GM11168 (cell line): ENCODE results near the gene SCAMP2.

ENCODE experiments used
- in situ Hi-C: fragments of 300-500 bp; cut with MboI; formaldehyde crosslinking; loops from one replicate; pipeline ENCODE4 v1.12.0; 2022; ENCODE audit warnings: low sequenced_read_pairs; ENCODE audit not compliant: unreplicated experiment

Gene SCAMP2

DNA sequence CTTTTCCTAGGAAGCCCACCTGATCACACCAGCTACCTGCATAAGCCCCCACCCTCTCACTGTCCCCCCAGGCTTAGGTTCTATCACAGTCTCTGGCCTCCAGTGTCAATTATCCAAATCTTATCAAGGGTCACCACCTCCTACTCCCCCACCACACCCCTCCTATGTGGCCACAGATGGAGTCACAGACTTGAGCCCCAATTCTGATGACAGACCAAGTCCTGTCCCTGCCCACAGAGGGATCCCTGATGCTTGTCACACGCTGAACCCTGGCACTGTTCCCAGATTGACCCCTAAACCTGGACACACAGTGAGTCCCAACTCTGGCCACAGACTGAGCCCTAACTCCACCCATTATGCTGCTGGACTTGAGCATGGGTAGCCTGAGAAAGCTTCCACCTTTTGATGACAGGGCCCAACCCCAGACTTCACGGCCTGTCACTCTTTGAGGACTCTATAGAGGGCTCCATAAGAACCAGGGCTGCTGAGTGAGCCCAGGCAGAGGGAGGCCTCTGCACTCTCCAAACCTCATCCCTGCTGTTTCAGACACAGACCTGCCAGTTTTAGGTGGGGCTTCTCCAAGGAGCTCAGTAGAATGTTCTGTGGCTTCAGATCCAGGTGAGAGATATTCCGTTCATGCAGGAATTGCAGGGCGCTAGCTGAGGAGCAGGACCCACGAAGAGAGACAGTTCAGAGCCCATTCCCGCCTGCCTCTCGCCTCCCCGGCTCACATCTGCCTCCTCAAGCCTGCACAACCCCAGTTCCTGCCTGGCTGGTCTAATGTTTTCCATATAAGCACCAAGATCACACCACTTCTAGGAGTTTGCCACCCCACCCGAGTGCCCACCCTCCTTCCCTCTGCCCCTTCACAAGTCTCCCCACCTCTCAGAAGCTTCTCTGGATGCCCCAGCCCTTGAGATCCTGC is 32.1 kb downstream of the SCAMP2 start:
- in situ Hi-C loops: no loop called here

DNA sequence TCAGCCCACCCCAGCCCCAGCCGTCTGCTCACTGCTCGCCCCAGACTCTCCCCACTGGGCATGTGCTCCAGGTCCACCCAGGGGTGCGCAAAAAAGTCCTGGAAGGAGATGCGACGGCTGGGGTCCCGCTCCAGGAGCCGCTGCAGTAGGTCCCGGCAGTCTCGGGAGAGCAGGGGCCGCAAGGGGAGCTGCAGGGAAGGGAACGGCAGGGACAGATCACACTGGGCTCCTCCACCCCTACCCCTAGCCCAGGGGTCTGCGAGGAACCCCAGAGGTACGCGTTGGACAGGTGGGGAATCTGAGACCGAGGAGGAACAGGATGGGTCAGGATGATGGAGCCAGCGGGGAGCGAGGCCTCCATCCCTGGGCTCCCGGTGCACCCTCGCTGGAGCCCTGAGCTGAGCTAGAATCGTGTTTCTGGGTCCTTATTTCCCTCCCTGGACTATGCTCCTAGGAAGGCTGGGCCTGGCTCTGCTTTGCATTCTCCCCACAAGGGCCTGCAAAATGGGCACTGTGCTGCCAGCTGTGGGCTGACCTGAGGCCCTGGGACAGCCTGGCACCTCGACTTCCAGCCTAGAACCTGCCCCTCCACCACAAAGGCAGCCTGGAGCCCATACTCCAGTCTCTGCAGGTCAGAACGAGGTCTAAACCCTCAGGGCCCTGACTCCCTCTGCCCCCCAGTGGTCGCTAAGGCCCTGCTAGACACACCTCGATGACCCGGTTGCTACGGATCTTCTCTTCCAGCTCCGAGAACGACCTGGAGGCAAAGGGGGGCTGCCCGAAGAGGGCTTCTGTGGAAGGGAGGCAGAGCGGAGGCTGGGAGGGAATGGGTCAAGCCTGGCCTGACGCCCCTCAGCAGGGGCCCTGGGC is 33.4 kb downstream of the SCAMP2 start:
- in situ Hi-C loops: loop anchor here (5.0 to 10.0 kb wide), 2 partner anchors 67 to 465 kb away; no protein-coding TSS in a partner anchor

- in situ Hi-C loops: loop anchor here (5.0 to 10.0 kb wide), 2 partner anchors 67 to 464 kb away; no protein-coding TSS in a partner anchor
Measured at GRCh38 chr15:74838746-74839525, 34.2 kb downstream of the SCAMP2 start.

DNA sequence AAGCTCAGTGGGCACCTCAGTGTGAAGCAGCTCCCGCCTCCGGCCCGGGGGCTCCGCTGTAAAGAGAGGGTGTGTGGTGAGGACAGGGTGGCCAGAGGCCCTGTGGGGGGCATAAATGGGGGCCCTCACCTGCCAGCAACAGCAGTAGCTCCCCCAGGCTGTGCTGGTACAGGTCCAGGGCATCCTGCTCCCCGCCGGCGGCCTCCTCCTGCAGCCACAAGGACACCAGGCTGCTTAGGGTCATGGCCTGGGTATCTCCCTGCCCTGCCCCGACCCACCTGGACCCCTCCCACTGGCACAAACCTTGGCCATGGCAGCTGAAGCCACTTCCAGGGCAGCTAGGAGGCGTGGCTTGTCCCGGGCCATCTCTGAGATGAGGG is 35.0 kb downstream of the SCAMP2 start:
- in situ Hi-C loops: loop anchor here (5.0 to 10.0 kb wide), 2 partner anchors 66 to 463 kb away; no protein-coding TSS in a partner anchor

DNA sequence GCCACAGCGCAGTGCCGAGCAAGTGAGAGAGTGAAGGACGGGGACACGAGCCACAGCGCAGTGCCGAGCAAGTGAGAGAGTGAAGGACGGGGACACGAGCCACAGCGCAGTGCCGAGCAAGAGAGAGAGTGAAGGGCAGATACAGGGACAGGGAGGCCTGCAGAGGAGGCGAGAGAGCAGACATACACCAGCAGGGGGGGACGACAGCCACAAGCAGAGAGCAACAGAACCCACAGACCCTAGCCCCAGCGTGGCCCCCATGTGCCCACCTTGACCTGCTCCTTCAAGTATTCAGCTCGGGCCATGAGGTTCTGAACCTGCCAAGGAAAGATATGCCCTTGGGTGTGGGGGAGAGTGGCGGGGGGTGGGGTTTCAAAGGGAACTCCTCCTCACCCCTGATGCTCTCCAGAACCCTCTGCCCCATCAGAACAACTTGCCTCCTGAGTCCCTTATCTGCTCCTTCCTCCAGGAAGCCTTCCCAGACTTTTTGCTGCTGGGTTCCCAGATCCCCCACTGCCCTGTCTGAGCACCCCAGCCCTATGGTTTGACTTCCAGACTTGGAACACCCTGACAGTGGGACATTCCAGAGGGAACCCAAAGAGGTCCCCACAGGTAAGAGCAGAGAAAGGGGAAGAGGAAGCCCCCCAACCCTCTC is 35.6 kb downstream of the SCAMP2 start:
- in situ Hi-C loops: loop anchor here (5.0 to 10.0 kb wide), 2 partner anchors 65 to 463 kb away; no protein-coding TSS in a partner anchor

- in situ Hi-C loops: loop anchor here (5.0 to 10.0 kb wide), 2 partner anchors 65 to 462 kb away; no protein-coding TSS in a partner anchor
Measured at GRCh38 chr15:74836846-74837245, 36.3 kb downstream of the SCAMP2 start.

DNA sequence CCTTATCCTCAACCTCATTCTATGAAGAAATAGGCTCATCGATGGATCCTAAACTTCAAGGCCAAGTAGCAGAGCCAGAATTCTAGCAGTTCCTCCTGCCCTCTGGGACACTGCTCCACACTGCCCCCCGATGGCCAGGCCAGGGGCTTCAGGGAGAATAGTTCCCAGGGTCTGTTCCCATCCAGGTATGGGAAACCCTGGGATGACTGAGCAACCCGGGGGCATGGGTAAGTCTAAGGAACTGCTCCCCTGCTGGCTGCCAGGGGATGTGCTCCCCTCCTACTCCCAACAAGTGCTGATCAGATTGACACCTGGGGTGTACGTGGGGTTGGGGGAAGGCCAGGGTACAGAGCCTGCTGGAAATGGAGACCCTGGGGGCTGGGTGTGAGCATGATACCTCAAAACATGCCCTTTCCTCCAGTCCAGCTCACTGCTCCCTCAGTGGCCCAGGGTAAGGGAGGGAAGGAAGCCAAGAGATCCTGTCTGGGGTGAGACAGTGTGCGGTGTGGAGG is 37.8 kb downstream of the SCAMP2 start:
- in situ Hi-C loops: loop anchor here (5.0 to 10.0 kb wide), 2 partner anchors 63 to 461 kb away; no protein-coding TSS in a partner anchor

GRCh38 chr15:74833376-74834107 is 39.6 kb downstream of the SCAMP2 start:
- in situ Hi-C loops: loop anchor here (10.0 kb wide), 1 partner anchor 459 kb away; no protein-coding TSS in a partner anchor

DNA sequence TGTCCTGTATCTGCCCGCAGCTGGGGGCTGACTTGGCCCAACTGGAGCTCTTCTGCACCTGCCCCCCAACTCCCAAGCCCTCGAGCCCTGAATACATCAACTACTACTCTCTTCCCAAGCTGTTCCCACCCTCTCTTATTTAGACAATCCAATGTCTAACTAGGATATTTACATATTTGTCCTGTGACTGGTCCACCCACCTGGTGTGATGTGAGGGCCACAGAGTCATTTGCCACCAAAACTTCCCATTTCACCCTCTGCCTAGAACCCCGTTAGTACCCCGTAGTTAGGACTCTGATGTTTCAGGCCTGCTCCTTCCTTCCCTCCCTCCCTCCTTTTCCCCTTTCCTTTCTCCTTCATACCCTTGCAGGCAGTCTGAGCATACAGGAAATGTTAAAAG is 40.3 kb downstream of the SCAMP2 start:
- in situ Hi-C loops: loop anchor here (10.0 kb wide), 1 partner anchor 458 kb away; no protein-coding TSS in a partner anchor

GRCh38 chr15:74831813-74832495 is 41.2 kb downstream of the SCAMP2 start:
- in situ Hi-C loops: loop anchor here (10.0 kb wide), 1 partner anchor 457 kb away; no protein-coding TSS in a partner anchor

DNA sequence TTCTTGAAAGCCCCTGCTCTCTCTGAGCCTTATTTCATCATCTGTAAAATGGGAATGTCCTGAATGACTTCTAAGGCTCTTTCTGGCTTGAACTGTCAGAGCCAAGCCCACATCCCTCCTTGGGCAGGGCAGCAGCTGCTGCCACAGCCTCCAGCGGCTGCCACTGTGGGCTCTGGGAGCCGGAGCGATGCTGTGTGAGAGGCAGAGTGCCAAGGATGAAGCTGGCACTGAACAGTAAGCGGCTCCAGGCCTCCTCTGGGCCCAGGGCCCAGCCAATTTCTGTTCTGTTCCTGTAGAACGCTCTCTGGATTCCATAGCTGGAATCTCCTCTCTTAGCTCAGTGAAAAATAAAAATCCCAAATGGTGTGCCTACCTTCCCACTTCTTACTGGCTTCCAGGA is 42.3 kb downstream of the SCAMP2 start:
- in situ Hi-C loops: loop anchor here (10.0 kb wide), 1 partner anchor 456 kb away; no protein-coding TSS in a partner anchor

DNA sequence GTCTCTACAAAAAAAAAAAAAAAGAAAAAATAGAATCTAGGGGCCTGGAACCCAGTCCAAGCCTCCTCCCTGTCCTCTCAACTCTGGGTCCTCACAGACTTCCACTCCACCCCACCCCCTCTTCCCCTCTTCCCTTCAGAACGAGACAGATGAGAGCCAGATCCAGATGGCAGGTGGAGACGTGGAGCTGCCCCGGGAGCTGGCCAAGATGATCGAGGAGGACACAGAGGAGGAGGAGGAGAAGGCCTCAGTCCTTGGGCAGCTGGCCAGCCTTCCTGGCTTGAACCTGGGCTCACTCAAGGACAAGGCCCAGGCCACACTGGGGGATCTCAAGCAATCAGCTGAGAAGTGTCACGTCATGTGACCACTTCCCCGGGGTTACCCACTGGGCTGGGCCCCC is 43.2 kb downstream of the SCAMP2 start:
- in situ Hi-C loops: loop anchor here (10.0 kb wide), 1 partner anchor 455 kb away; no protein-coding TSS in a partner anchor

GRCh38 chr15:74829486-74829885 is 43.7 kb downstream of the SCAMP2 start:
- in situ Hi-C loops: no loop called here

- in situ Hi-C loops: no loop called here
Measured at GRCh38 chr15:74828835-74829234, 44.3 kb downstream of the SCAMP2 start.

GRCh38 chr15:74827614-74828013 is 45.6 kb downstream of the SCAMP2 start:
- in situ Hi-C loops: no loop called here

DNA sequence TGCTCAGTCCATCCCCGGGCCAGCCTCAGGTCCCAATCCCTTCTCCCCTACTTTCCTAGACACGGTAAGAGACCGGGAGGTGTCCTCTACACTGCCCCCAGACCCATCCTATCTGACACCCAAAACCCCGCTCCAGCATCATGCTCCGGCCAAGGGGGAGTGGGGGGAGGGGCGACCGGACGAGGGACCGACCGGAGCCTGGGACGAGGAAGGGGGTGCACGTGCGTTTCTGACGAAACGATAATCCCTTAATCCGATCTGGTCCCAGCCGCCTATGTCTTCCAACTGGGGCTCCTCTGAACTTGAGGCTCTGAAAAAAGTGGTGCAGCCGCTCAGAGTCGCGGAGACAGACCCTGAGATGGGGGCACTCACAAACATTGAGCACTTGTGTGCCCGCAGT is 46.2 kb downstream of the SCAMP2 start:
- in situ Hi-C loops: no loop called here

DNA sequence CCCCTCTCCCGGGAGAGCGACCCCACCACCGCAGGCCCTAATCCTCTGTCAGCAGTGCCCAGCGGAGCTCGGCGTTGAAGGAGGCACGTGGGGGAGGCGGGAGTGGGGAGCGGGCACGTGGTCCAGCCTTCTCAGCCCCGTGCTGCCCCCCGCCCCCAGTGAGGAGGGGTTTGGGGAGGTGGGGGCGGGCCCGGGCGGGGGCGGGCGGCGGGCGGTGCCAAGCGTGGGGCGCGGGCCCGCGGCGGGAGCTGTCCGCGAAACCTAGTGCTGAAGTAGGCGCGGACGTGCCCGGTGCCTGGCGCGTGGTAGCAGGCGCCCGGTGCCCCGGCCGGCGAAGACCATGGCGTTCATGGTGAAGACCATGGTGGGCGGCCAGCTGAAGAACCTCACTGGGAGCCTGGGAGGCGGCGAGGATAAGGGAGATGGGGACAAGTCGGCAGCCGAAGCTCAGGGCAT is 46.8 kb downstream of the SCAMP2 start, which contains the start of gene CPLX3:
TSS of gene CPLX3 (plus strand) at position 264 of the 456 bp plus-strand sequence. CDS start at position 341, 77 bp downstream.
- in situ Hi-C loops: no loop called here
